WTC11 (cell line): ENCODE data around the gene DAPK3. TPM values are rescaled to one million over a fixed set of nuclear protein-coding genes. Genes with fewer than 3 reads are reported as not detected.
"Not testable (repeated sequence)": the region's sequence is repeated elsewhere in the genome, so short reads cannot be mapped to it uniquely, and the experiment has no call there.

Experiments used
- ATAC-seq: fragments of 200-7000 bp; cut with Tn5 transposase; 2 replicates; pipeline ENCODE4 v1.10.0; 2021; ENCODE audit warnings: mild to moderate bottlenecking, moderate library complexity
- CTCF ChIA-PET: fragments of 300-600 bp; sonication (Branson Sonifier 250); formaldehyde crosslinking; loops from one replicate; lab custom pipeline; 2021; ENCODE audit warnings: antibody characterized with exemption; lab: Charles Lee
- POLR2A ChIA-PET: fragments of 350-600 bp; sonication (Branson Sonifier 250); formaldehyde crosslinking; loops from one replicate; lab custom pipeline; 2021; ENCODE audit warnings: antibody characterized with exemption; lab: Charles Lee
- DNase-seq: peaks from one replicate; pipeline ENCODE4 v3.0.0; 2021; ENCODE audit warnings: low spot score
- H3K27ac Mint-ChIP-seq: 2 replicates; pipeline ENCODE4 v1.8.0; 2021; ENCODE audit warnings: mixed read lengths
- H3K27me3 Mint-ChIP-seq: 2 replicates; pipeline ENCODE4 v1.8.0; 2021; ENCODE audit warnings: low read depth, mild to moderate bottlenecking, moderate library complexity, mixed read lengths
- H3K36me3 Mint-ChIP-seq: 2 replicates; pipeline ENCODE4 v1.8.0; 2021; ENCODE audit warnings: mixed read lengths
- H3K4me1 Mint-ChIP-seq: 2 replicates; pipeline ENCODE4 v1.8.0; 2022; ENCODE audit warnings: mixed read lengths
- H3K4me3 Mint-ChIP-seq: 2 replicates; pipeline ENCODE4 v1.8.0; 2021; ENCODE audit warnings: mild to moderate bottlenecking, moderate library complexity, mixed read lengths
- H3K9me3 Mint-ChIP-seq: 2 replicates; pipeline ENCODE4 v1.8.0; 2021; ENCODE audit warnings: mixed read lengths
- CDX4 ChIP-seq: fragments of 250-450 bp; sonication (Bioruptor Pico); IDR thresholded peaks from 2 replicates; pipeline ENCODE4 v1.9.0; 2021; ENCODE audit warnings: moderate library complexity, mild to moderate bottlenecking, inconsistent platforms, borderline replicate concordance
- IRF1 ChIP-seq: sonication (generic); formaldehyde crosslinking; IDR thresholded peaks from 2 replicates; pipeline ENCODE4 v1.8.0; 2023; ENCODE audit warnings: missing genetic modification reagents
- JUN ChIP-seq: sonication (generic); formaldehyde crosslinking; IDR thresholded peaks from 2 replicates; pipeline ENCODE4 v1.8.0; 2023; ENCODE audit warnings: mild to moderate bottlenecking, missing genetic modification reagents
- KAT7 ChIP-seq: sonication (generic); formaldehyde crosslinking; IDR thresholded peaks from 2 replicates; pipeline ENCODE4 v1.8.1; 2023; ENCODE audit warnings: missing genetic modification reagents, mild to moderate bottlenecking, borderline replicate concordance
- MXD4 ChIP-seq: fragments of 250-450 bp; sonication (Bioruptor Pico); IDR thresholded peaks from 2 replicates; pipeline ENCODE4 v1.8.0; 2021; ENCODE audit warnings: mild to moderate bottlenecking, moderate library complexity, borderline replicate concordance
- NR3C1 ChIP-seq: sonication (generic); formaldehyde crosslinking; conservative IDR thresholded peaks from 2 replicates; pipeline ENCODE4 v1.8.1; 2023; ENCODE audit warnings: low read depth, mild to moderate bottlenecking, missing genetic modification reagents
- RORB ChIP-seq: fragments of 250-450 bp; sonication (Bioruptor Pico); IDR thresholded peaks from 2 replicates; pipeline ENCODE4 v1.9.0; 2021; ENCODE audit warnings: mild to moderate bottlenecking
- SP1 ChIP-seq: sonication (generic); formaldehyde crosslinking; conservative IDR thresholded peaks from 2 replicates; pipeline ENCODE4 v1.8.1; 2022; ENCODE audit warnings: missing genetic modification reagents
- TEAD4 ChIP-seq: sonication (generic); formaldehyde crosslinking; IDR thresholded peaks from 2 replicates; pipeline ENCODE4 v1.8.0; 2022; ENCODE audit warnings: mild to moderate bottlenecking, missing genetic modification reagents
- TP53 ChIP-seq: sonication (generic); formaldehyde crosslinking; IDR thresholded peaks from 2 replicates; pipeline ENCODE4 v1.8.1; 2023; ENCODE audit warnings: mild to moderate bottlenecking, missing genetic modification reagents
- USF1 ChIP-seq: sonication (generic); formaldehyde crosslinking; IDR thresholded peaks from 2 replicates; pipeline ENCODE4 v1.8.0; 2022; ENCODE audit warnings: mild to moderate bottlenecking, missing genetic modification reagents
- ZNF121 ChIP-seq: sonication (generic); formaldehyde crosslinking; IDR thresholded peaks from 2 replicates; pipeline ENCODE4 v1.8.0; 2023; ENCODE audit warnings: missing genetic modification reagents
- ZNF232 ChIP-seq: sonication (generic); formaldehyde crosslinking; IDR thresholded peaks from 2 replicates; pipeline ENCODE4 v1.8.0; 2022; ENCODE audit warnings: mild to moderate bottlenecking, missing genetic modification reagents
- total RNA-seq: library from RNA; stranded (reverse); gene quantifications from 3 replicates; pipeline ENCODE4 v1.2.3, GENCODE V29; 2021
- TF ChIP-seq, protein P1 (sequence below): sonication (generic); formaldehyde crosslinking; IDR thresholded peaks from 2 replicates; pipeline ENCODE4 v1.8.0; 2023; ENCODE audit warnings: mild to moderate bottlenecking, missing genetic modification reagents

DAPK3 gene
- total RNA-seq, 1 experiment from 2014 or later, result 73.5 TPM

- H3K4me1 Mint-ChIP-seq, result peaks cover 8% of the 10 kb centered on the region
- POLR2A ChIA-PET, result interaction anchor here (2.7 kb wide), 1 partner anchor 19 kb away, joined by 11 read pairs; no protein-coding TSS in a partner anchor
- TF ChIP-seq MXD4 (CRISPR knock-in tag), result no peak
- no peak for TF ChIP-seq JUN (CRISPR knock-in tag)
- TF ChIP-seq ZNF232 (CRISPR knock-in tag), result no peak
- no peak for TF ChIP-seq NR3C1 (CRISPR knock-in tag)
- no peak for TF ChIP-seq USF1 (CRISPR knock-in tag)
- TF ChIP-seq SP1 (CRISPR knock-in tag), result no peak
- TF ChIP-seq, all 79 proteins: peak for 0
- peaks cover under 1% of the 10 kb centered on the region for H3K36me3 Mint-ChIP-seq
- no peaks in the 10 kb centered on the region for H3K27me3 Mint-ChIP-seq
- H3K27ac Mint-ChIP-seq, result no peak overlapping the region
- no peaks in the 10 kb centered on the region for H3K9me3 Mint-ChIP-seq
- CTCF ChIA-PET, result interaction anchor here (1.5 to 2.0 kb wide), 2 partner anchors 38 to 68 kb away, joined by 4 to 9 read pairs; no protein-coding TSS in a partner anchor
- H3K4me3 Mint-ChIP-seq, result no peak overlapping the region
- DNase-seq, result no peak
- ATAC-seq, result no peak
Observed at GRCh38 chr19:3949294-3949693, 21.6 kb downstream of the DAPK3 start.

- POLR2A ChIA-PET, result interaction anchor here (1.8 kb wide), 1 partner anchor 22 kb away, joined by 4 read pairs; no protein-coding TSS in a partner anchor
- not testable (repeated sequence) for H3K9me3 Mint-ChIP-seq
Observed at GRCh38 chr19:3947316-3947933, 23.5 kb downstream of the DAPK3 start.

GRCh38 chr19:3945838-3946237 is 25.1 kb downstream of the DAPK3 start:
- no peak for TF ChIP-seq TEAD4 (CRISPR knock-in tag)
- no peak for TF ChIP-seq KAT7 (CRISPR knock-in tag)
- no peak for TF ChIP-seq IRF1 (CRISPR knock-in tag)
- H3K4me1 Mint-ChIP-seq, result no peaks in the 10 kb centered on the region; the same call in 1 of the 2 replicates
- H3K36me3 Mint-ChIP-seq, result peaks cover 16% of the 10 kb centered on the region
- CTCF ChIA-PET, result interaction anchor here (1.5 kb wide), 1 partner anchor 124 kb away, joined by 4 read pairs; no protein-coding TSS in a partner anchor
- H3K9me3 Mint-ChIP-seq, result no peaks in the 10 kb centered on the region
- POLR2A ChIA-PET, result interaction anchor here (1.2 to 1.8 kb wide), 2 partner anchors 13 to 23 kb away, joined by 3 to 4 read pairs; partner anchors contain the start of gene NMRK2
- no peak overlapping the region for H3K27ac Mint-ChIP-seq
- no peak for DNase-seq
- no peak for ATAC-seq
- H3K4me3 Mint-ChIP-seq, result no peak overlapping the region
- H3K27me3 Mint-ChIP-seq, result no peaks in the 10 kb centered on the region

More at GRCh38 chr19:3947316-3947933, 23.5 kb downstream of the DAPK3 start:
- not testable (repeated sequence) for ATAC-seq, H3K27me3 Mint-ChIP-seq, DNase-seq, H3K4me3 Mint-ChIP-seq, H3K4me1 Mint-ChIP-seq, H3K27ac Mint-ChIP-seq
- CTCF ChIA-PET, result interaction anchor here (0.6 kb wide), 1 partner anchor 40 kb away, joined by 3 read pairs; no protein-coding TSS in a partner anchor
- peak; percentile 17; the same call in 1 of the 2 replicates for TF ChIP-seq ZNF121 (CRISPR knock-in tag)
- H3K36me3 Mint-ChIP-seq, result peaks cover 10% of the 10 kb centered on the region

DNA sequence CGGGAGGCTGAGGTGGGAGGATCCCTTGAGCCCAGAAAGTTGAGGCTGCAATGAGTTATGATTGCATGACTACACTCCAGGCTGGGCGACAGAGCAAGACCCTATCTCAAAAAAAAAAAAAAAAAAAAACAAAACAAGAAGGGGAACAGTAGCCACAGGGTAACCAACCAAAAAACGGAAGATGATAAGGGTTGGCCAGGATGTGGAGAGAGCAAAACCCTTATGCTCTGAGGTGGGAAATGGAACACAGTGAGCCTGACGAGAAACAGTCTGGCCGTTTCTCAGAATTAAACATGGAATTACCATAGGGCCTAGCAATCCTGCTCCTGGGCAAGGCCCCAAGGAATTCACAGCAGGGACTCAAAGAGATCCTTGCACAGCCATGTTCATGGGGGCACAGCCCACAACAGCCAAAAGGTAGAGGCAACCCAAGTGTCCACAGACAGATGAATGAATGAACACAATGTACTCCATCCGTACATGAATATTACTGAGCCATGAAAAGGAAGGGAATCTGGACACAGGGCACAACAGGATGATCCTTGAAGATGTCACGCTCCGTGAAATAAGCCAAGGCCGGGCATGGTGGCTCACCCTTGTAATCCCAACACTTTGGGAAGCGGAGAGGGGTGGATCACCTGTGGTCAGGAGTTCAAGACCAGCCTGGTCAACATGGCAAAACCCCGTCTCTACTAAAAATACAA is 26.7 kb downstream of the DAPK3 start:
- Mint-ChIP-seq H3K27me3 (no peaks in the 10 kb centered on the region), H3K9me3 (no peaks in the 10 kb centered on the region), H3K27ac (no peak overlapping the region), H3K4me1 (no peaks in the 10 kb centered on the region), H3K36me3 (peaks cover 16% of the 10 kb centered on the region), H3K4me3 (no peak overlapping the region)
- TF ChIP-seq ZNF121 (CRISPR knock-in tag), result 0 out of 2 replicates have a peak, but pooled peaks have one; percentile 14
- TF ChIP-seq JUN (CRISPR knock-in tag), result no peak
- DNase-seq (no peak), ATAC-seq (no peak)
- CTCF ChIA-PET, result no interaction called here
- POLR2A ChIA-PET, result no interaction called here

- no peak overlapping the region for H3K4me3 Mint-ChIP-seq
- ATAC-seq (no peak), DNase-seq (no peak)
- no peaks in the 10 kb centered on the region for H3K4me1 Mint-ChIP-seq
- no peaks in the 10 kb centered on the region for H3K9me3 Mint-ChIP-seq
- H3K27me3 Mint-ChIP-seq, result no peaks in the 10 kb centered on the region
- ChIA-PET CTCF (no interaction called here), POLR2A (no interaction called here)
- peaks cover 16% of the 10 kb centered on the region for H3K36me3 Mint-ChIP-seq
- H3K27ac Mint-ChIP-seq, result no peak overlapping the region
- TF ChIP-seq CDX4 (CRISPR knock-in tag) (no peak), RORB (CRISPR knock-in tag) (no peak), TP53 (CRISPR knock-in tag) (no peak)
- TF ChIP-seq, protein P1, sequence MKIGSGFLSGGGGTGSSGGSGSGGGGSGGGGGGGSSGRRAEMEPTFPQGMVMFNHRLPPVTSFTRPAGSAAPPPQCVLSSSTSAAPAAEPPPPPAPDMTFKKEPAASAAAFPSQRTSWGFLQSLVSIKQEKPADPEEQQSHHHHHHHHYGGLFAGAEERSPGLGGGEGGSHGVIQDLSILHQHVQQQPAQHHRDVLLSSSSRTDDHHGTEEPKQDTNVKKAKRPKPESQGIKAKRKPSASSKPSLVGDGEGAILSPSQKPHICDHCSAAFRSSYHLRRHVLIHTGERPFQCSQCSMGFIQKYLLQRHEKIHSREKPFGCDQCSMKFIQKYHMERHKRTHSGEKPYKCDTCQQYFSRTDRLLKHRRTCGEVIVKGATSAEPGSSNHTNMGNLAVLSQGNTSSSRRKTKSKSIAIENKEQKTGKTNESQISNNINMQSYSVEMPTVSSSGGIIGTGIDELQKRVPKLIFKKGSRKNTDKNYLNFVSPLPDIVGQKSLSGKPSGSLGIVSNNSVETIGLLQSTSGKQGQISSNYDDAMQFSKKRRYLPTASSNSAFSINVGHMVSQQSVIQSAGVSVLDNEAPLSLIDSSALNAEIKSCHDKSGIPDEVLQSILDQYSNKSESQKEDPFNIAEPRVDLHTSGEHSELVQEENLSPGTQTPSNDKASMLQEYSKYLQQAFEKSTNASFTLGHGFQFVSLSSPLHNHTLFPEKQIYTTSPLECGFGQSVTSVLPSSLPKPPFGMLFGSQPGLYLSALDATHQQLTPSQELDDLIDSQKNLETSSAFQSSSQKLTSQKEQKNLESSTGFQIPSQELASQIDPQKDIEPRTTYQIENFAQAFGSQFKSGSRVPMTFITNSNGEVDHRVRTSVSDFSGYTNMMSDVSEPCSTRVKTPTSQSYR (CRISPR knock-in tag), result no peak
Observed at GRCh38 chr19:3942790-3943409, 28.0 kb downstream of the DAPK3 start.
